ENCODE measurements around the gene OAS1.

DNA sequence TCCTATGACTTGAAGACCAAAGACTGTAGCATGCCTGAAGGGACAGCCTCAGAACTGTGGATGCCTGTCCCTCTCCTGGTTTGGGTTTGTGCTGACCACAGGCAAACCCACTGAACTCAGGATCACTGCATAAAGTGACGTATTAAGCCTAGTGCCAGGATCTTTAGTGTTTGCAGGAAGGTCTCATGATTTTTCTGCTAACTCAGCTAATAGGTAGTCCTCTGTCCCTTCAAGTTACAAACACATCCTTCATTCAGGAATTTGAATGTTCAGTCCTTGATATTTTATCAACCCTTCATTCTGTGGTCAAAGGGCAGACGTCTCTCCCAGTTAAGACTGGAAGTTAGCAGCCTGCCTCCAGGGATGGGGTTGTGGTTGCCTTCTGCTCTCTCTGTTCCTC lies 21.2 kb downstream of the OAS1 start:
- TF ChIP-seq, protein P1, sequence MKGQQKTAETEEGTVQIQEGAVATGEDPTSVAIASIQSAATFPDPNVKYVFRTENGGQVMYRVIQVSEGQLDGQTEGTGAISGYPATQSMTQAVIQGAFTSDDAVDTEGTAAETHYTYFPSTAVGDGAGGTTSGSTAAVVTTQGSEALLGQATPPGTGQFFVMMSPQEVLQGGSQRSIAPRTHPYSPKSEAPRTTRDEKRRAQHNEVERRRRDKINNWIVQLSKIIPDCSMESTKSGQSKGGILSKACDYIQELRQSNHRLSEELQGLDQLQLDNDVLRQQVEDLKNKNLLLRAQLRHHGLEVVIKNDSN (IDR thresholded peaks at IDR 0.05), result no peak
- TF ChIP-seq TAF1 (IDR thresholded peaks at IDR 0.05; ENCODE audit: low read depth), result no peak
- TF ChIP-seq YY1 (IDR thresholded peaks at IDR 0.05; ENCODE audit: low read depth), result no peak
- no peak for TF ChIP-seq RAD21 (IDR thresholded peaks at IDR 0.05; ENCODE audit: low read depth)
- TF ChIP-seq REST (IDR thresholded peaks at IDR 0.05; ENCODE audit: low read depth), result no peak
- no peak for TF ChIP-seq ZBTB7A (IDR thresholded peaks at IDR 0.05; ENCODE audit: low read depth)
- no peak for TF ChIP-seq NFIC (IDR thresholded peaks at IDR 0.05)
- no peak for TF ChIP-seq FOXM1 (IDR thresholded peaks at IDR 0.05; ENCODE audit: borderline replicate concordance, low read depth)
- no peak for TF ChIP-seq CEBPB (IDR thresholded peaks at IDR 0.05)
- no peak for TF ChIP-seq TCF12 (IDR thresholded peaks at IDR 0.05; ENCODE audit: low read depth)
- no peak for TF ChIP-seq CREB1 (IDR thresholded peaks at IDR 0.05; ENCODE audit: low read depth)
- TF ChIP-seq MAX (IDR thresholded peaks at IDR 0.05), result no peak

All from Ishikawa (cell line).